22Rv1 (cell line): ENCODE results near the gene HOXB7.

Source experiments
- H3K27ac ChIP-seq: fragments of 450-650 bp; 2 replicates; pipeline ENCODE4 v1.5.1; 2017
- ZFX ChIP-seq: fragments of 450-650 bp; IDR thresholded peaks from 2 replicates; pipeline ENCODE4 v1.6.1; 2017; ENCODE audit warnings: antibody characterized with exemption, borderline replicate concordance
- TF ChIP-seq, protein P1 (sequence below): fragments of 450-650 bp; IDR thresholded peaks from 2 replicates; pipeline ENCODE4 v1.5.1; 2017; ENCODE audit warnings: mild to moderate bottlenecking

Gene HOXB7

DNA sequence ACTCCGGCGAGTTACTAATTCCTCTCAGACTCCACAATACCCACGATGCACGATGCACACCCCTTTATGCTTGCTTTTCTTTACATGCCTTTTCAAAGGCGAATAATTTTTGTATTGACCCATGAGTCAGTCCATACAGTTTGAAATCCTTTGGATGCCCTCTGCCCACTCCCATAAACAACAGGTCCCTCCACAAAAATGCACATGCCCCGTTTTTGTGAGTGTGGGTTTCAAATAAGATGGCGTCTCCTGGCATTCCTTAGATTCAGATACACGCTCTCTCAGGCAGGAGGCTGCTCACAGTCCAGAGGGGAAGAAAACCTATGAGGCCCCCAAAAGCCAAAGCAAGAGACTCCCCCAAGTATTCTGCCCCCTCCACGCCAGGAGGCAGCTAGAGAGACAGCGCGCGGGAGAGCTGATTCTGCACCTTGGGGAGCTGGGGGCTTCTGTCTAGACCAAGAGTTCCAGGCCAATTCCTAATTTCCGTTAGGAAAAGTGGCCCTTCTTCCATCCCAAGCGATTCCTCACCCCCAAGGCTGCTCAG lies 34.9 kb upstream of the HOXB7 start:
- H3K27ac ChIP-seq: no peak overlapping the region

DNA sequence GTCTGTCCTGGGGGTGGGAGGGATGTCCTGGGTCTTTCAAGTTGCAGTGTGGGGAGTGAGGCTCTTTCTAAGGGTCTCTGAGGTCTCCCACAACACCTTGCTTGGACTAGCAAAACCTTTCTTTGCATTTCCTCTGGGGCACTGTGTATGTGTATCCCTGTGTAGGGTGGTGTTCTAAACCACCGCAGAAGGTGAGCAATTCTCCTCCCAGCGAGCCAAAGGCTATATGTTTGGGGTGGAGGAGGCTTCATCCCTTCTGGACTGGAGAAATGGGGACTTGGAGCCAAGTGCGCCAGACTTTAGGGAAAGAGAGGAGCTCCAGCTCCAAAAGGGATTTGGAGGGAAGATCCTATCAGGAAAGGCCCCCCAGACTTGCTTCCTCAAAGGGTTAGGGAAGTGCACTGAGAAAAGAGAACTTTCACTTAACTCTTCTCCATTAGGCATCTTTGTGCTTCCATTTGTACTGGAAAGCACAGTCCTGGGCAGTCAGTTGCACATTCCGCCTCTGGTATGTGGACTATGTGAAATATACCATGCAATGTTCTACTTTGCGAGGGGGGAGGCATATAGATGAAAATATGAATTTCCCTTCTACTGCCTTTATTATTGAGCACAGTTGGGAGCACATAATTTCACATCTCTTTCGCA lies 34.2 kb upstream of the HOXB7 start:
- TF ChIP-seq, protein P1, sequence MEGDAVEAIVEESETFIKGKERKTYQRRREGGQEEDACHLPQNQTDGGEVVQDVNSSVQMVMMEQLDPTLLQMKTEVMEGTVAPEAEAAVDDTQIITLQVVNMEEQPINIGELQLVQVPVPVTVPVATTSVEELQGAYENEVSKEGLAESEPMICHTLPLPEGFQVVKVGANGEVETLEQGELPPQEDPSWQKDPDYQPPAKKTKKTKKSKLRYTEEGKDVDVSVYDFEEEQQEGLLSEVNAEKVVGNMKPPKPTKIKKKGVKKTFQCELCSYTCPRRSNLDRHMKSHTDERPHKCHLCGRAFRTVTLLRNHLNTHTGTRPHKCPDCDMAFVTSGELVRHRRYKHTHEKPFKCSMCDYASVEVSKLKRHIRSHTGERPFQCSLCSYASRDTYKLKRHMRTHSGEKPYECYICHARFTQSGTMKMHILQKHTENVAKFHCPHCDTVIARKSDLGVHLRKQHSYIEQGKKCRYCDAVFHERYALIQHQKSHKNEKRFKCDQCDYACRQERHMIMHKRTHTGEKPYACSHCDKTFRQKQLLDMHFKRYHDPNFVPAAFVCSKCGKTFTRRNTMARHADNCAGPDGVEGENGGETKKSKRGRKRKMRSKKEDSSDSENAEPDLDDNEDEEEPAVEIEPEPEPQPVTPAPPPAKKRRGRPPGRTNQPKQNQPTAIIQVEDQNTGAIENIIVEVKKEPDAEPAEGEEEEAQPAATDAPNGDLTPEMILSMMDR: no peak
- TF ChIP-seq ZFX: no peak
- no peak overlapping the region for H3K27ac ChIP-seq

More for the DNA sequence above, 34.9 kb upstream of the HOXB7 start:
- TF ChIP-seq, protein P1: no peak
- TF ChIP-seq ZFX: no peak

DNA sequence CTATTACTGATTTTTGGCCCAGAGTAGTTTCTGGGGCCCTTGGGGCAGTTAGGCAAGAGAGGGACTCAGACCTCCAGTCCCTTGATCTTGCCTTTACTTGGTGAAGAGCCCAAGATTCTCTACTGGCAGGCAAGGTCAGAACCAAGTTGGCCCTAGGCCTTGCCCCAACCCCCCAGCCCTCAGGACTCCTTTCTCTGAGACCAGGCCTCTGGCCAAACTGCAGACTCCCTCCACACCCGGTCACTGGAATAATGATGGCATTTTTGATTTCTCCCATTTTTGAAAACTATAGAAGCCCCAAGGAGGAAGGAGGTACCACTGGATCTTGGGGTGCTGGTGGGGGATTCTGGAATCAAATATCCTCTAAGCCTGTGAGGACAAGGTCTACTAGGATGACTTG lies 33.3 kb upstream of the HOXB7 start:
- no peak overlapping the region for H3K27ac ChIP-seq
- TF ChIP-seq, protein P1: no peak
- no peak for TF ChIP-seq ZFX

DNA sequence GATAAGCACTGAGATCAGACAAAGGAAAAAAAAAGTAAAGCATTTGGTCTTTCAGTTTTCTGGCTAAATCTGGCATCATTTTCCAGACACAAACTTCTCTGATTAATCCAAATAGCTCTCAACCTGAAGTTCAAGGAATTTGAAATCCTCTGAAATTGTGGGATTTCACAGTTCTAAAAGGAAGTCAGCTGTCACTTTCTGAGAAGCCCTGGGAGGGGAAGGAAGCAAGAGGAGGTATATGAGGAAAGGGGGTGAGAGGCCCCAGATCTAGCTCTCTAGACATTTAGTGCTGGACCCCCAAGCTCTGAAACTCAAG lies 32.8 kb upstream of the HOXB7 start:
- TF ChIP-seq, protein P1: no peak
- no peak for TF ChIP-seq ZFX
- H3K27ac ChIP-seq: no peak overlapping the region

DNA sequence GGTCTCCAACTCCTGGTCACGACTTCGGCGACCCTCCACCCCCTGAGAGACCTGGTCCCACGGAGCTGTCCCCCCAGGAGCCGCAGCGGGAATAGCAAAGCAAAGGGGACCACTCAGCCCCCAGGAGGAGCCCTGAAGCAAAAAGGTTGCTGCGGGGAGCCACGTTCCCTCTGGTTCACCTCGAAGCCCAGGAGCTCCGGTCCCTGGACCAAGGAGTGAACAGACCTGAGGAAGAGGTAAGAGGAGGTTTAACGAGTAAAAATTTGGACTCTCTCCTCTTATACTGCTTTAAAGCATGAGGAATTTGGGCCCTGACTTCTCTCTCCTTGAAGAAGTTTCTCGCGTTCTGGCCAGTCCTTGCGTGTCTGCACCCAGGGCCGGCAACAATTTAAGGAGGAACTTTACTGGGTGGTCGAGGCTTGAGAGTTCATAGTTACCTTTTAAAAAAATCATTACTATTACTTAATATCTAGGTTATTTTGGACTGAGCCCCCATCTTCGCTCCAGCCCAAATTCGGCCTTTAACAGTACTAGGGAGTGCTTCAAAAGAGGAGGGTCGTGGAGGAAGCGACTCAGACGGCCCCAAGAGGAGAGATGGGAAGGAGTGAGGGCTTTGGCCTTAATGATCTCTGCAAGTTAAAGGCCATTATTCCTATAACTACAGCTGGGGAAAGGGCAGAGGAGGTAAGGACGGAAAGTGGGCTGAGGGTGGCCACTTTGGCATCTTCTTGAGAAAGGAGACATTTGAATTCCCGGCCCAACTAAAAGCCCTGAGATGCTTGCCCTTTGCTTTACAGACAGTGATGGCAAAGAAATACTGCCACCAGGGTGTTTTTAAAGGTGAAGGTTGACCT lies 32.3 kb upstream of the HOXB7 start:
- no peak for TF ChIP-seq ZFX
- TF ChIP-seq, protein P1: no peak
- H3K27ac ChIP-seq: no peak overlapping the region

DNA sequence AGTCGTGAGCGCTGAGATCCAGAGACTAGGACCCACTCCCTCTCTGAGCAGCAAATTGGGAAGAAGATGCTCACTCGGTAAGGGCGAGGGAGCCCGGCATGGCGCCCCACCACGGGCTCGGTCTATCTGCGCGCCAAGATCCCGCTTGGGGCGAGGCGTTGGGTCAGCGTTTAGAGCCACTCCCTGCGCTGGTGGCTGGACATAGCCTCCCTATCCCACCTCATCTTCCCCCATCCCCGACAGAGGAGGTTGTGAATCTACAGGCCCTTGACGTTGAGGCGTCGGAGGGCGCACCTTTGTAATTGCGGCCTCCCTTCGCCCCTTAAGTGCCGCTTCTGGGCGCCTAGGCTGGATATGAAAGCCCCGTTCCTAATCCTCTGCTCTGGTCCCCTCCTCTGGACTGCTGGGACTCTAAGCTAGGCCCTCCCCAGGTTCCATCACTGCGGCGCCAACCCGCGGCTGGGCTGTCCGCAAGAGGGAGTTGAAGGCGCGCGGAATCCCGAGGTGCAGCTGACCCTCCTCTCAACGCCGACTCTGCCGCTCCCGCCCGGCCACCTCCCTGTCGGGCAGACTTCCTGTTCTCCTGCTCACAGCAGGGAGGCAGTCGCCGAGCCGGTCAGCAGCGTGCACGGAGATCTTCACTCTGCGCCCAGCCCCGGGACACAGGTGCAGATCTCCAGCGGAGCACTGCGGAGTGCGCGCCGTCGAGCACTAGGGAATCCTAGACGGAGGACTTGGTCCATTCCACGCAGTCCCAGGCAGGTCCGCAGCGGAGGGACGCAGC lies 31.4 kb upstream of the HOXB7 start:
- no peak overlapping the region for H3K27ac ChIP-seq

More for the DNA sequence above, 31.4 kb upstream of the HOXB7 start:
- TF ChIP-seq ZFX: no peak
- TF ChIP-seq, protein P1: peak; percentile 30
